ENCODE measurements around the gene NELL2.

The NELL2 gene

GRCh38 chr12:44497044-44497443 lies 379.1 kb downstream of the NELL2 start:
- TF ChIP-seq SIN3A (IDR thresholded peaks at IDR 0.05; ENCODE audit: borderline replicate concordance, insufficient read depth, low read length) = no peak
- no peak for TF ChIP-seq TAF1 (IDR thresholded peaks at IDR 0.05; ENCODE audit: borderline replicate concordance, insufficient read depth, low read length)
- TF ChIP-seq FOXP2 (optimal IDR thresholded peaks at IDR 0.05; ENCODE audit: borderline replicate concordance, extremely low read depth, extremely low read length, insufficient read depth) = no peak
- TF ChIP-seq, protein P1, sequence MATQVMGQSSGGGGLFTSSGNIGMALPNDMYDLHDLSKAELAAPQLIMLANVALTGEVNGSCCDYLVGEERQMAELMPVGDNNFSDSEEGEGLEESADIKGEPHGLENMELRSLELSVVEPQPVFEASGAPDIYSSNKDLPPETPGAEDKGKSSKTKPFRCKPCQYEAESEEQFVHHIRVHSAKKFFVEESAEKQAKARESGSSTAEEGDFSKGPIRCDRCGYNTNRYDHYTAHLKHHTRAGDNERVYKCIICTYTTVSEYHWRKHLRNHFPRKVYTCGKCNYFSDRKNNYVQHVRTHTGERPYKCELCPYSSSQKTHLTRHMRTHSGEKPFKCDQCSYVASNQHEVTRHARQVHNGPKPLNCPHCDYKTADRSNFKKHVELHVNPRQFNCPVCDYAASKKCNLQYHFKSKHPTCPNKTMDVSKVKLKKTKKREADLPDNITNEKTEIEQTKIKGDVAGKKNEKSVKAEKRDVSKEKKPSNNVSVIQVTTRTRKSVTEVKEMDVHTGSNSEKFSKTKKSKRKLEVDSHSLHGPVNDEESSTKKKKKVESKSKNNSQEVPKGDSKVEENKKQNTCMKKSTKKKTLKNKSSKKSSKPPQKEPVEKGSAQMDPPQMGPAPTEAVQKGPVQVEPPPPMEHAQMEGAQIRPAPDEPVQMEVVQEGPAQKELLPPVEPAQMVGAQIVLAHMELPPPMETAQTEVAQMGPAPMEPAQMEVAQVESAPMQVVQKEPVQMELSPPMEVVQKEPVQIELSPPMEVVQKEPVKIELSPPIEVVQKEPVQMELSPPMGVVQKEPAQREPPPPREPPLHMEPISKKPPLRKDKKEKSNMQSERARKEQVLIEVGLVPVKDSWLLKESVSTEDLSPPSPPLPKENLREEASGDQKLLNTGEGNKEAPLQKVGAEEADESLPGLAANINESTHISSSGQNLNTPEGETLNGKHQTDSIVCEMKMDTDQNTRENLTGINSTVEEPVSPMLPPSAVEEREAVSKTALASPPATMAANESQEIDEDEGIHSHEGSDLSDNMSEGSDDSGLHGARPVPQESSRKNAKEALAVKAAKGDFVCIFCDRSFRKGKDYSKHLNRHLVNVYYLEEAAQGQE (IDR thresholded peaks at IDR 0.05; ENCODE audit: insufficient read depth in 1 of 2, low read depth in 2 of 2, low read length in 2 of 2) = no peak

DNA sequence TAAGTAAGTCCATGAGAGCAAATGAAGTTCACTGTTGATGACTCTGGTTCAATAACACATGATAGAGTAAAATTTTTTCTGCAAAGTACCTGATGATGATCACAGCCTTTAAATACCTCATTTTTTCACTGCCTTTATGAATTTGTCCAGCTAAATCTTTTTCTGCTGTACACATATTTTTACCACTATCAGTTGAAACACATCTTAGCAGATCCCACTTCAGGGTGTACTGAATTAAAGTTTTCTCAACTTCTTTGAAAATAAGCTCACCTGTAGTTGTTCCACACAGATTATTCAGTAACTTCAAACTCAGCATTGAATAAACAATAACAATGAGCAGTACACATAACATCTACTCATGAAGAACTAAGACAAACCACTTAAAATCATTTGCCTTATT lies 385.9 kb downstream of the NELL2 start:
- TF ChIP-seq TAF1 (IDR thresholded peaks at IDR 0.05; ENCODE audit: borderline replicate concordance, insufficient read depth, low read length) (no peak), FOXP2 (optimal IDR thresholded peaks at IDR 0.05; ENCODE audit: borderline replicate concordance, extremely low read depth, extremely low read length, insufficient read depth) (no peak), SIN3A (IDR thresholded peaks at IDR 0.05; ENCODE audit: borderline replicate concordance, insufficient read depth, low read length) (no peak), POLR2AphosphoS5 (IDR thresholded peaks at IDR 0.05; ENCODE audit: low read depth, low read length) (no peak)
- TF ChIP-seq, protein P1 (IDR thresholded peaks at IDR 0.05; ENCODE audit: insufficient read depth in 1 of 2, low read depth in 2 of 2, low read length in 2 of 2) = no peak

DNA sequence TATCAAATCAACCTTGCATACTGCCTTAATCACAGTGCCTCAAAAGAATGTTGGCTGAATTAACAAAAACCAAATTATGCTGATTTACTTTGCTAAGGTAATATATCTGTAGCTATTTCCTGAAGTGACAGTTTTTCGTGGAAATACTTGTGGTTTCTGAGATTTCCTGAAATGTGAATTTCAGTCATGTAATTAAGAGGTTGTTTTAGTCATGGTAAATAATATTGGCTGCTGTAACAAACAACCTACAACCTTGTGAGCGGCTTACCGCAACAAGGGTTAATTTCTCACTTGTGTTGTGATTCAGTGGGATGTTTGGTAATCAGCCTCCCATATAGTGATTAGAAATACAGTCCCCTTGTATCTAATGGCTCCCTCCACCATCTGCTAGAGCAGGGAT lies 387.9 kb downstream of the NELL2 start:
- TF ChIP-seq TAF1 (IDR thresholded peaks at IDR 0.05; ENCODE audit: borderline replicate concordance, insufficient read depth, low read length) = no peak
- TF ChIP-seq FOXP2 (optimal IDR thresholded peaks at IDR 0.05; ENCODE audit: borderline replicate concordance, extremely low read depth, extremely low read length, insufficient read depth) = no peak
- no peak for TF ChIP-seq SIN3A (IDR thresholded peaks at IDR 0.05; ENCODE audit: borderline replicate concordance, insufficient read depth, low read length)
- TF ChIP-seq POLR2AphosphoS5 (IDR thresholded peaks at IDR 0.05; ENCODE audit: low read depth, low read length) = no peak
- TF ChIP-seq, protein P1 (IDR thresholded peaks at IDR 0.05; ENCODE audit: insufficient read depth in 1 of 2, low read depth in 2 of 2, low read length in 2 of 2) = no peak

- TF ChIP-seq POLR2AphosphoS5 (IDR thresholded peaks at IDR 0.05; ENCODE audit: low read depth, low read length) (no peak), SIN3A (IDR thresholded peaks at IDR 0.05; ENCODE audit: borderline replicate concordance, insufficient read depth, low read length) (no peak), TAF1 (IDR thresholded peaks at IDR 0.05; ENCODE audit: borderline replicate concordance, insufficient read depth, low read length) (no peak), FOXP2 (optimal IDR thresholded peaks at IDR 0.05; ENCODE audit: borderline replicate concordance, extremely low read depth, extremely low read length, insufficient read depth) (no peak)
- TF ChIP-seq, protein P1 (IDR thresholded peaks at IDR 0.05; ENCODE audit: insufficient read depth in 1 of 2, low read depth in 2 of 2, low read length in 2 of 2) = peak in 1 of 2 experiments; percentile 70; a peak in 1 of 4 replicates
These were observed 391.3 kb downstream of the NELL2 start for GRCh38 chr12:44484862-44485261.

Data from PFSK-1 (cell line).